ENCODE results near the gene CAMK1D. TPM values are rescaled to one million over a fixed set of nuclear protein-coding genes. Genes with fewer than 3 reads are reported as not detected.

The CAMK1D gene
- total and polyA plus RNA-seq, 2 donors (not counting 3 experiments of a cell fraction or from before 2014, with no cell fraction given) = 0.37 to 4.2 TPM

GRCh38 chr10:12505683-12506082 lies 156.3 kb downstream of the CAMK1D start:
- FAIRE-seq = no peak
- Histone ChIP-seq H3K27me3 (ENCODE audit: control insufficient read depth in 2 of 2, insufficient read depth in 2 of 2, low read length in 2 of 2) (no peaks in the 10 kb centered on the region), H3K9ac (replicated peaks; ENCODE audit: extremely low read depth, insufficient read depth, low read length) (no peak overlapping the region), H3K4me1 (ENCODE audit: control insufficient read depth, extremely low read depth, insufficient read depth, low read length) (no peaks in the 10 kb centered on the region), H3K36me3 (ENCODE audit: control insufficient read depth in 2 of 2, extremely low read depth in 1 of 2, insufficient read depth in 2 of 2, low read length in 2 of 2) (no peaks in the 10 kb centered on the region), H3K9me3 (replicated peaks; ENCODE audit: control insufficient read depth, insufficient read depth, low read length) (no peaks in the 10 kb centered on the region), H3K79me2 (ENCODE audit: control insufficient read depth, insufficient read depth, low read length) (no peaks in the 10 kb centered on the region), H2AFZ (ENCODE audit: low read depth, low read length) (no peak overlapping the region), H3K27ac (ENCODE audit: insufficient read depth, low read depth, low read length) (no peak overlapping the region), H3K9me1 (replicated peaks; ENCODE audit: control insufficient read depth, extremely low read depth, insufficient read depth, low read length) (no peaks in the 10 kb centered on the region), H3K4me2 (ENCODE audit: insufficient read depth, low read length) (no peak overlapping the region), H4K20me1 (replicated peaks; ENCODE audit: control insufficient read depth, extremely low read depth, insufficient read depth, low read length) (no peaks in the 10 kb centered on the region), H3K4me3 (replicated peaks in 1 of 3; ENCODE audit: insufficient read depth in 1 of 3, low read depth in 1 of 3, low read length in 3 of 3) (no peak overlapping the region)
- no peak for DNase-seq (ENCODE audit: low read depth, low spot score)
- intact Hi-C loops (cut with micrococcal nuclease) (no loop called here), dilution Hi-C loops (cut with MboI; ENCODE audit: extremely low pct_ligation_motif_present, low sequenced_read_pairs) (no loop called here)
- no TSS peak for BruUV-seq (replicated peaks)
- ChIA-PET CTCF (interaction anchor here (1.0 kb wide), 1 partner anchor 10 kb away, joined by 3 read pairs; no protein-coding TSS in a partner anchor), POLR2A (no interaction called here)
- no peak for TF ChIP-seq MYC (IDR thresholded peaks at IDR 0.05; ENCODE audit: low read depth, low read length)
- no peak for TF ChIP-seq JUN (IDR thresholded peaks at IDR 0.05; ENCODE audit: borderline replicate concordance, insufficient read depth, insufficient read length, low read depth)
- no peak for TF ChIP-seq GATA2 (IDR thresholded peaks at IDR 0.05; ENCODE audit: insufficient read depth, insufficient read length, low read depth, low read length)
- no peak for TF ChIP-seq EZH2 (IDR thresholded peaks at IDR 0.05; ENCODE audit: borderline replicate concordance, low read depth, low read length, severe bottlenecking)
- TF ChIP-seq CTCF (IDR thresholded peaks at IDR 0.05; ENCODE audit: extremely low read depth in 1 of 2, insufficient read depth in 1 of 2, low read depth in 1 of 2, low read length in 2 of 2) = no peak
- no peak for TF ChIP-seq POLR2AphosphoS5 (IDR thresholded peaks at IDR 0.05; ENCODE audit: insufficient read depth, low read depth, low read length)
- TF ChIP-seq MAX (IDR thresholded peaks at IDR 0.05; ENCODE audit: insufficient read depth, insufficient read length) = no peak
- TF ChIP-seq POLR2A (IDR thresholded peaks at IDR 0.05; ENCODE audit: low read depth, low read length) = no peak
- no peak for TF ChIP-seq FOS (IDR thresholded peaks at IDR 0.05; ENCODE audit: borderline replicate concordance, insufficient read depth, low read length)

Data from endothelial cell of umbilical vein (primary cell).